Left ventricle myocardium inferior (tissue), 1 donor: ENCODE results near the gene BDP1. TPM values are rescaled to one million over a fixed set of nuclear protein-coding genes. Genes with fewer than 3 reads are reported as not detected.

ENCODE experiments used
- DNase-seq: peaks from one replicate; pipeline ENCODE4 v3.0.0-alpha.2; 2020
- H3K27ac ChIP-seq: fragments of 200-600 bp; replicated peaks from 2 replicates; pipeline ENCODE4 v1.8.0; 2021
- H3K27me3 ChIP-seq: fragments of 200-600 bp; 2 replicates; pipeline ENCODE4 v1.8.0; 2021; ENCODE audit warnings: low read depth
- H3K36me3 ChIP-seq: fragments of 200-600 bp; 2 replicates; pipeline ENCODE4 v1.8.0; 2021
- H3K4me1 ChIP-seq: fragments of 200-600 bp; 2 replicates; pipeline ENCODE4 v1.8.0; 2021
- H3K4me3 ChIP-seq: fragments of 200-600 bp; 2 replicates; pipeline ENCODE4 v1.8.0; 2021; ENCODE audit warnings: mild to moderate bottlenecking, moderate library complexity
- H3K9me3 ChIP-seq: fragments of 200-600 bp; replicated peaks from 2 replicates; pipeline ENCODE4 v1.8.0; 2021
- CTCF ChIP-seq: fragments of 200-600 bp; IDR thresholded peaks from 2 replicates; pipeline ENCODE4 v1.8.0; 2021; ENCODE audit warnings: antibody characterized with exemption, mild to moderate bottlenecking, borderline replicate concordance
- intact Hi-C: fragments of 100-400 bp; cut with micrococcal nuclease; formaldehyde crosslinking; loops from one replicate; pipeline ENCODE4 v1.11.0; 2022
- total RNA-seq: library from RNA; stranded (reverse); fragmentation: NEBNext Ultra II Directional; extraction: Animal tissue kit (Norgen Biotek cat#: 25700); gene quantifications from one replicate; pipeline ENCODE4 v1.2.1, GENCODE V29; 2021
- donor health status: DM: no; HTN: yes; CAD: no; lungs with severe emphysema.

BDP1 gene
- total RNA-seq, 1 donor from 2014 or later: 15.1 TPM

GRCh38 chr5:71457106-71457505 lies 1.7 kb downstream of the BDP1 start:
- Histone ChIP-seq H3K4me1 (peaks cover 37% of the 10 kb centered on the region), H3K27me3 (no peaks in the 10 kb centered on the region), H3K27ac (no peak overlapping the region), H3K4me3 (peak overlapping the region; percentile 94), H3K36me3 (peaks cover 36% of the 10 kb centered on the region), H3K9me3 (no peaks in the 10 kb centered on the region)
- intact Hi-C loops: no loop called here
- TF ChIP-seq CTCF: no peak
- no peak for DNase-seq

- TF ChIP-seq CTCF: no peak
Measured at GRCh38 chr5:71460693-71461092, 5.2 kb downstream of the BDP1 start.

GRCh38 chr5:71461360-71461759 lies 5.9 kb downstream of the BDP1 start:
- Histone ChIP-seq H3K36me3 (peaks cover 78% of the 10 kb centered on the region), H3K27me3 (no peaks in the 10 kb centered on the region), H3K27ac (no peak overlapping the region), H3K9me3 (no peaks in the 10 kb centered on the region), H3K4me1 (peaks cover 21% of the 10 kb centered on the region), H3K4me3 (no peak overlapping the region)
- TF ChIP-seq CTCF: no peak
- intact Hi-C loops: no loop called here
- DNase-seq: no peak

More at GRCh38 chr5:71460693-71461092, 5.2 kb downstream of the BDP1 start:
- H3K36me3 ChIP-seq: peaks cover 71% of the 10 kb centered on the region
- H3K27me3 ChIP-seq: no peaks in the 10 kb centered on the region
- no peak overlapping the region for H3K27ac ChIP-seq
- H3K9me3 ChIP-seq: no peaks in the 10 kb centered on the region
- no peak for DNase-seq
- intact Hi-C loops: no loop called here
- peaks cover 28% of the 10 kb centered on the region for H3K4me1 ChIP-seq
- H3K4me3 ChIP-seq: no peak overlapping the region

GRCh38 chr5:71471193-71471592 lies 15.7 kb downstream of the BDP1 start:
- intact Hi-C loops: no loop called here
- no peak overlapping the region for H3K27ac ChIP-seq
- peaks cover 95% of the 10 kb centered on the region for H3K36me3 ChIP-seq
- DNase-seq: no peak
- H3K27me3 ChIP-seq: no peaks in the 10 kb centered on the region
- H3K4me1 ChIP-seq: no peaks in the 10 kb centered on the region
- H3K9me3 ChIP-seq: no peaks in the 10 kb centered on the region
- no peak overlapping the region for H3K4me3 ChIP-seq
- TF ChIP-seq CTCF: no peak

- TF ChIP-seq CTCF: peak; percentile 50
- DNase-seq: no peak
- H3K27ac ChIP-seq: no peak overlapping the region
- no peaks in the 10 kb centered on the region for H3K9me3 ChIP-seq
- no peaks in the 10 kb centered on the region for H3K27me3 ChIP-seq
- intact Hi-C loops: no loop called here
- no peaks in the 10 kb centered on the region for H3K4me1 ChIP-seq
- H3K36me3 ChIP-seq: peaks cover 90% of the 10 kb centered on the region
- H3K4me3 ChIP-seq: no peak overlapping the region
Measured at GRCh38 chr5:71475788-71476384, 20.4 kb downstream of the BDP1 start.
